Retina (tissue), 1 donor: ENCODE data around the gene MS4A14.
"Not testable (repeated sequence)": the region's sequence is repeated elsewhere in the genome, so short reads cannot be mapped to it uniquely, and the experiment has no call there.

Experiments used
- DNase-seq: peaks from one replicate; pipeline ENCODE4 v3.0.0-alpha.2; 2016

MS4A14 gene

DNA sequence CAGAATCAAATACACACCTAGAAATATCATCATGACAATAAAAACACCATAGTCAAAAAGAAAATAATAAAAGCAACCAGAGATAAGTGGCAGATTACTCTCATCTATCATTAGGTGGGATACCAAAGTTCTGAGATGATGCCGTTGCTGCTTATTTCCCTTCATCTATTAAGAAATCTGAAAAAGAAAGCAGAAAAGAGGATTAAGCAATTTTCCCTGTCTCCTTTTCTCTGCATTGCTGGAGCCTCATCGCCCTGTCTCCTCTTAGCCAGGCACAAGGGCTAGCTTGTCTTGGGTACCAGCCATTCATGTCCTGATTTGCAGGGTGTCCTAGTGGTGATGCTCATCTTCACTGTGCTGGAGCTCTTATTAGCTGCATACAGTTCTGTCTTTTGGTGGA is 3.9 kb upstream of the MS4A14 start:
- DNase-seq: no peak

DNA sequence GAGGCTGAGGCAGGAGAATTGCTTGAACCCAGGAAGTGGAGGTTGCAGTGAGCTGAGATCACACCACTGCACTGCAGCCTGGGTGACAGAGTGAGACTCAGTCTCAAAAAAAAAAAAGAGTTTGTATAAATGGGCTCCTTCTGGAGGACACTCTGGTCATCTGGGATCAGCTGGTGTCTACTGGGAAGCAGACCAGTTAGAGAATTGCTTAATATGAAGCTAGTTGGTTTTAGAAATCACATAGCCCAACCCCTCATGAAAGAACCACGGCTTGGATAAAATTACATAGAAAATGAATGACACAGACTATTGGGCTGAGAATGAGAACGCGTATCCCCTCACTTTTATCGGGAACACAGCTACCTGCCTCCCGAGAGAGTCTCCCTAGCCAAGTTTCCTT is 3.2 kb upstream of the MS4A14 start:
- DNase-seq: no peak

DNA sequence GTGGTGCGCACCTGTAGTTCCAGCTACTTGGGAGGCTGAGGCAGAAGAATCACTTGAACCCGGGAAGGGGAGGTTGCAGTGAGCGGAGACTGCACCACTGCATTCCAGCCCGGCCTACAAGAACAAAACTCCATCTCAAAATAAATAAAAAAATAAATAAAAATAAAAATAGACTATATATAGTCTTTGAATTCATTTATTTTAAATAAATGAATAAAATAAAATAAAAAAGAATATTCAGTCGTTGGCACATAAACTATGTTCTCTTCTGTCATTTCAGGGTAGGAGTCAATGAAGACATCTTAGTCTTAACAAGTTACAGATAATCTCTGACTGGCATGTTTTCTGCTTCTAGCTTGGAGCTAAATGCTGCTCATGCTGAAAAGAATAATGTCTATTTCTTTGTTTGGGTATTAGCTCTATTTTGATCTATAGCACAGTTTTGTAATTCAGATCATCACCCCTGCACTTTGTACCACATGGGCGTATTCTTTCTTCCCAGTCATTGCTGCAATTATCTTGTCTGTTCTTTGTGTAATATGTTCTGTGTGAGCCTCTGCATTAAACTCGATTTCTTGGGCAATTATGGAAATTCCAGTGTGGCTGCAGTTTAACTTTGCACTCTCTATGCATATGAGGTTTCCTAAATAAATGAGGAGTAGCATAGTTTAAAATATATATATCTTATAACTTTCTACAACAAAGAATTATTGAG is 1.4 kb upstream of the MS4A14 start:
- no peak for DNase-seq

DNA sequence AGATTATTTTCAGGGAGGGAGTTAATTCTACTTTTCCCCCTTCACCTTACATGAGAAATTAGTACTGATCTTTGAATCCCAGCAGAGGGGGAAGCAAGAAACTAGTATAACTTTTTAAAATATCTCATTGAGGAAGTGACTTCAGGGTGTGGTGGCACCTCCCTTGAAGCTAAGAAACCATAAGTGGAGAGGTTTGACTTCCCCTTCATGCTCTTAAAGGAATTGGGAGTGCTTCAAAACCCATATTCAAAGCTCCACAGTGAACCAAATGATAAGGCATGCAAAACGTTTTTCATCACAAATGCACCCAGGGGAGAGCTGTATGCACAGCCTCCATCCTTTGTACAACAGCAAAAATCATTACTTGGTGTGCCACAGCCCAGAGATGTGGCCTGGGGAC is 540 bp downstream of the MS4A14 start:
- no peak for DNase-seq

DNA sequence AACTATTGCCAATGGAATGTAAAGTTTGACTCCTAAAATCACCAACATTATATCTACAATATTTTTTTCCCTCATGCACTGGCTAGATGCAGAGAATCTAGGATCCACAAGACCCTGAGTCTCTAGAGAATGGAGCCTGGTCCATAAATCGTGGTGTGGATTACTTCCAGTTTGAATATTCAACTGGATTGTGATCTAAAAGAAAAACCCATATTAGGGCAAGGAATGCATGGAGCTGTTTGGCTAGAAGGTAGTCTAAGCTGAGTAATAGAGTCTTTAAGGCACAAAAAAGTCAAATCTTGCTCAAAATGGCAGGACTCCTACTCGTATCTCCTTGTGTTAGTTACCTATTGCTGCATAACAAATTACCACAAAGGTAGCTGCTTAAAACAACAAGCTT is 23.8 kb downstream of the MS4A14 start:
- no peak for DNase-seq

DNA sequence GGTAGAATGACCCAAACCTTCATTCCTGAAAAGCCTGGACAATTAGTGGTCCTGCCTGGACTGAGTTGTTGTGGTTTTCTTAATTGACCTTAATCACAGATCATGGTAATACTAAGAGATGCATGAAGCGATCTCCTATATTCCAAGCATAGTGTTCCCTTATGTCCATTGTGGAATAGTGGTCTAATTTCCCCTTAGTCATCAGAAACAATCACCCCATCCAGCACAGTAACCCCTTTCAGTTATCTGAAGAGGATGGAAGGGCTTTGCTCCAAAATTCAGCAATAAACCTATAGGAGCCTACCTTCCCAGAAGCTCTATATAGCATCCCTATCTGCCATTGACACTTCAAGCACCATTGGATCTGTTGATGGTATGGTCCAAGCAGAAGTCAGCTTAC is 26.4 kb downstream of the MS4A14 start:
- no peak for DNase-seq

DNA sequence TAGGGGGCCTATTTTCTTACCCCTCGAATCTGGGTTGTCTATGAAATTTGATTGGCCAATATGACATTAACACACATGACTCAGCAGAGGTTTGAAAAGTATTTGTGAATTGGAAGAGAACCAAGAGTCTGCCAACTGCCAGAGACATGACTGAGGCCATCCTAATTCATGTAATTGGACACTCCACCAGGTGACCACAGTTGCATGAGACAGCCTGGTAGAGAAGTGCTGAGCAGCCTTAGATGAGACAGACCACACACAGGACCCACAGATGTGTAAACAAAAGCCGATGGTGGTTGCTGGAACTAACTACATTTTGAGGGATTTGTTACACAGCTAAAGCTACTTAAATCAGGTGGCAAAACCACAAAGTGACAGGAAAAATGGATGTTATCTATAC is 32.3 kb downstream of the MS4A14 start:
- no peak for DNase-seq

DNA sequence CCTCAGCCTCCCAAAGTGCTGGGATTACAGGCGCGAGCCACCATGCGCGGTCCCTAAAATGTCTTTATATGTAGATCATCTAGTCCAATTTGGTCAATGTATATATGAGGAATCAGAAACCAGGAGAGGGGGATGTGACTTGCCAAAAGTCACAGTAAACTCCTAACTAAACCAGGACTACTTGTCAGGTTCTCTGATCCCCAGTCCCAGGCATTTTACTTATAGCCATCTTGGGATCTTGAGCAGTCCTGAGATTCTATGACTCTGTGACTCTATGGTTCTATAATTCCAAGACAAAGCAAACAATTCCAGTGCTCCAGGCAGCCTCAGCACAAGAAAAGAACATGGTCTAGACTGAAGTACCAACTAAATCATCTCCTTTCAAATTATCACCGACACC is 33.0 kb downstream of the MS4A14 start, which contains the start of gene MS4A5:
Gene MS4A5, plus strand, starts transcription at position 301 of the 400 bp plus-strand sequence. CDS start 103 bp downstream, outside the sequence.
- no peak for DNase-seq

DNA sequence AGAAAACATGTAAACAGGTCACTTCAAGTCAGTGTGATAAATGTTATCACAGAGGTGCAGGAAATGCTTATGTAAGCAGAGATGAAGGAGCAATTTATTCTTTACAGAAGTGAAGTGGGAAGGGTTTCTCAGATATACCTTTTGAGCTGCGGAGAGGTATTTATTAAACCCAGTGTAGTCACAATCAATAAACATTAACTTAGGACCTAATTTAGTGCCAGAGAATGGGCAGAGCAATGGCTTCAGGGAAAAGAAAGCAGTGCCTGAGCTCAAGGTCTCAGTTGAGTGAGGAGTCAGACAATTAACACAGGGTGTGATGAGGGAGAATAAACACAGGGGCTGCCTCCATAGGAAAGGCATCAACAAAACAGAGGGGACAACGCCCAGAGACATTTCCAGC is 35.0 kb downstream of the MS4A14 start:
- DNase-seq: no peak

DNA sequence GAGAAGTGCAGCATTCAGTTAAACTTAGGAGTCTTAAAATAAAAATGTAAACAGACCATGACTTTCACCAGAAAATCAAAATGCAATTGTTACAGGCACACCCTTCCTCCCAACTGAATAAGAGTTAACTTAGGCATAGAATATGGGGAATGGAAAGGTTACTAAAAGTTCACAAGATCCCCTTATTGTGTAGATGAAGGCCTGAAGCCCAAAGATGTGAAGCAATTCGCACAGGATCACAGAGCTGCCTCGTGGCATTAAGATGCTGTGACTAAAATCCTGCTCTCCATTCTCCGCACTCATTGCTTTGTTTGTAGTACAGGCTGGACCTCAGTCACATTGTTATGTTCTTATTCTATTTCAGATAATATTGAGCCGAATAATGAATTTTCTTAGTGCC is 37.1 kb downstream of the MS4A14 start:
- DNase-seq: no peak

DNA sequence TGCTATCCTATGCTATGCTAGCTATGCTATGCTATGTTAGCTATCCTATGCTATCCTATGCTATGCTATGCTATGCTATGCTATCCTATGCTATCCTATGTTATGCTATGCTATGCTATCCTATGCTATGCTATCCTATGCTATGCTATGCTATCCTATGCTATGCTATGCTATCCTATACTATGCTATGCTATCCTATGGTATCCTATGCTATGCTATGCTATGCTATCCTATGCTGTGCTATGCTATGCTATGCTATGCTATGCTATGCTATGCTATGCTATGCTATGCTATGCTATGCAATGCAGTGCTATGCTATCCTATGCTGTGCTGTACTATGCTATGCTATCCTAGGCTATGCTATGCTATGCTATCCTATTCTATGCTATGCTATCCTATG is 50.8 kb downstream of the MS4A14 start:
- no peak for DNase-seq

DNA sequence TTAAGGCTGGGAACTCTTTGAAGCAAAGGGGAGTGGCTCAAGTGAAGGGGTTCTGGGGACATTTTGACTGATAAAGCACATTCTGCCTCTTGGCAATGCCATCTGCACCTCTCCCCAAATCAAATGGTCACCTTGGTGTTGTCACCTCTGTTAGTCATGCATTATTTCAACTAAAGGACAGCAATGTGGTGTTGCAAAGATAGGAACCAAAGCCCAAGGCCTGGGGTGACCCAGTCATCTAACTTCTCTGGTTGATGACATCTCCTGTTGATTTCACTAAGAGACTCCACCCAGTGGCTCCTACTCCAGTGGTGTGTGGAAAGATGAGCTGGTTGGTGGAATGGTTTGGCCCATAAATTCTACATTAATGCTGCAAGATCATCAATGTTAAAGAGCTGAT is 51.6 kb downstream of the MS4A14 start:
- no peak for DNase-seq

DNA sequence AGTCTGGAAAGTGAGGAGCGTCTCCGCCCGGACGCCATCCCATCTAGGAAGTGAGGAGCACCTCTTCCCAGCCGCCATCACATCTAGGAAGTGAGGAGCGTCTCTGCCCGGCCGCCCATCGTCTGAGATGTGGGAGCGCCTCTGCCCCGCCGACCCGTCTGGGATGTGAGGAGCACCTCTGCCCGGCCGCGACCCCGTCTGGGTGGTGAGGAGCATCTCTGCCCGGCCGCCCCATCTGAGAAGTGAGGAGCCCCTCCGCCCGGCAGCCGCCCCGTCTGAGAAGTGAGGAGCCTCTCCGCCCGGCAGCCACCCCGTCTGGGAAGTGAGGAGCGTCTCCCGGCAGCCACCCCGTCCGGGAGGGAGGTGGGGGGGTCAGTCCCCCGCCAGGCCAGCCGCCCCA is 54.9 kb downstream of the MS4A14 start:
- not testable (repeated sequence) for DNase-seq

DNA sequence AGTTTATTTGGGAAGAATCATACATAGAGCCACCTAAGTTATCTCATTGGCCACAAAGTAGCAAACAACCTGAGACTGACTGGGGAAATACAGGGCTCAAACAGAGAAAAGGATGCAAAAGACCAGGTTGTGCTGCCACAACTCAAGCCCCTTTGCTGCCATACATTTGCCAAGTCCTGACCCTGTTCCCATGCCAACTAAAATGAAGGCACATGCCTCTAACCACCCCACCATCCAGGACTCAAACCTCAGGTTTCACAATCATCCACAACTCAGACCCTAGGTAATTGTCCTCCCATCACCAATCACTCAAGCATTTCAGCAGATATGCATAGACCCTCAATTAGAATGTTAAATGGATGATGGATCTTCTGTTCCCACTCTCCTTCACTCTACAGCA is 58.0 kb downstream of the MS4A14 start:
- DNase-seq: no peak

DNA sequence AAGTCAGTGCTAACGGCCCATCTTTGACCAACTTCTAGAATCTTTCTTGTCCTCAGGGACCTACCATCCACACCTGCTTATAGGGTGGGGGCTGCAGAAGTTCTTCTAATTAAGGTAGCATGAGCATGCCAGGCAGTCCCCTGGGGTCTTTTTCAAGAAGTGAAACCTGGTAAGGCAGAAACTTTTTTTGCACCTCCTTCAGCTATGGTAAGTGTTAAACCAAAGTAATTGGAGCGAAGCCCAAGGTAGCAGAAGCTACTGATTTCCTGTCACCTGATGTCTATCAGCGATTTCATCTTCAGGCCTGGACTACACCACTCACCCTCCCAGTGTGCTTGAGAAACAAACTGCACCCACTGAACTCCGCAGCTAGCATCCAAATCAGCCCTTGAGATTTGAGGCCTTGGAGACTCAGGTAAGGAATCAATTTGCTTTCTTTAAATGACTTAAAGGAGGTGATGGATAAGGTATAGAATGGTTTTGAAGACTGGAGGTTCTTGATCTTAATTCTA is 59.3 kb downstream of the MS4A14 start, which contains the start of gene MS4A1:
Gene MS4A1, plus strand, starts transcription at position 317 of the 512 bp plus-strand sequence. CDS start 6,528 bp downstream, outside the sequence.
- no peak for DNase-seq

DNA sequence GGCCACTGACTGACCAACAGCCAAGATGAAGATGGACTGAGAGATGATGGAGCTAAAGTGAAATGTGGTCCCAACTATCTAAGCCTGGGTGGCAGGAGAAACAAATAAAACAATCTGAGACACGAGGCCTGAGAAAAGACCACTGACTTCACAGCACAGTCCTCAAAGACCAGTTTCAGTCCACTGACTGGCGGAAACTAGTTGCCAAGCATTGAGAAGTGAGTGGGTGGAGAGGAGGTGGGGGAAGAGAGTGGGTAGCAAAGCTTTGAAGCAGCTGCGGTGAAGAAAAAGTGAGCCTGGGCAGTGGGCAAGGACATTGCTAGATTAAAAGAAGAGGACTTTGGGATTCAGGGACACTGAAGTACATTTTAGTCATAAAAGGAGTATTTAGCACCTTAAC is 61.3 kb downstream of the MS4A14 start:
- no peak for DNase-seq

DNA sequence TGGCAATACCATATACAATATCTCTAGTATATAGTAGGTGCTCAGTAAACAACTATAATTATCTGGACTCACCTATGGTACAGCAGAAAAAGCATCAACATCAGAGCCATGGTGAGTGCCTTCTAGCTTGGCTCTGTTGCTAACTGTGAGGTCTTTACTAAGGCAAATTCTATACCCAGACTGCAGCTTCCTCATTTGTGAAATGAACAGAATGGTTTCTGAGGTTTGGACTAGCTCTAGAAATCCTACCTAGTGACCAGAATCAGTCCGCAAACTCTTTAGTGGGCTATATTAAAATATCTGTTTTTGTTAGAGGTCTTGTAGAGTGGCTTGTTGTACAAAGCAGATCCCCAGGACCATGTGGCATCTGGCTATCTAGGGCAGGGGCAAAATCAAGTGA is 63.1 kb downstream of the MS4A14 start:
- no peak for DNase-seq
